Measurements from ENCODE around the gene TYRO3. TPM values are rescaled to one million over a fixed set of nuclear protein-coding genes. Genes with fewer than 3 reads are reported as not detected.
A peak's percentile ranks its signal among the peaks of the same experiment; 100 is the strongest.

Gene TYRO3
- total RNA-seq, 4 donors from 2014 or later = 4.6 to 8.7 (median 7.1) TPM

DNA sequence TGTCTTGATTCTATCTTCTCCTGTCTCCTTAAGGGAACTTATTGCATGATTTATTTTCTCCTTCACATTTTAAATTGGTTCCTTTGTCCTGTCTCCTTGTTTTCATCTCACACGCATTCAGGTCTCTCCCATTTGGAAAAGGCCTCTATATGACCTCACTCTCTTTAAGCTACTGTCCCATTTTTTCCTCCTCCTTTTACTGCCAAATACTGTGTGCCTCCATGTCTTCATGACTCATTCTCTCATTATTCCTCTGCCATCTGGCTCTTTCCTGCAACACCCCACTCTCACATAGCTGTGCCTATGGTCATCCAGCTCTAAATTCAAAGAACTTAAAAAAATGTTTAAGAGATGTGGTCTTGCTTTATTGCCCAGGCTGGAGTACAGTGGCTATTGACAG is 48.0 kb downstream of the TYRO3 start:
- intact Hi-C loops (cut with DNase I) = loop anchor here (5.0 to 10.0 kb wide), 2 partner anchors 55 to 208 kb away; partner anchors contain the start of gene MGA
- 39% methylated on average over 1 of the region's 1 CpG for WGBS
- H3K36me3 ChIP-seq = no peaks in the 10 kb centered on the region
- DNase-seq (ENCODE audit: extremely low spot score) = no peak
- H3K9me3 ChIP-seq = no peaks in the 10 kb centered on the region
- no peaks in the 10 kb centered on the region for H3K27me3 ChIP-seq
- peaks cover 10 to 13% (median 11%) of the 10 kb centered on the region in 4 donors for H3K4me1 ChIP-seq
- no peak overlapping the region for H3K4me3 ChIP-seq
- H3K27ac ChIP-seq (replicated peaks in 1 of 4) = no peak overlapping the region
- TF ChIP-seq, protein P1, sequence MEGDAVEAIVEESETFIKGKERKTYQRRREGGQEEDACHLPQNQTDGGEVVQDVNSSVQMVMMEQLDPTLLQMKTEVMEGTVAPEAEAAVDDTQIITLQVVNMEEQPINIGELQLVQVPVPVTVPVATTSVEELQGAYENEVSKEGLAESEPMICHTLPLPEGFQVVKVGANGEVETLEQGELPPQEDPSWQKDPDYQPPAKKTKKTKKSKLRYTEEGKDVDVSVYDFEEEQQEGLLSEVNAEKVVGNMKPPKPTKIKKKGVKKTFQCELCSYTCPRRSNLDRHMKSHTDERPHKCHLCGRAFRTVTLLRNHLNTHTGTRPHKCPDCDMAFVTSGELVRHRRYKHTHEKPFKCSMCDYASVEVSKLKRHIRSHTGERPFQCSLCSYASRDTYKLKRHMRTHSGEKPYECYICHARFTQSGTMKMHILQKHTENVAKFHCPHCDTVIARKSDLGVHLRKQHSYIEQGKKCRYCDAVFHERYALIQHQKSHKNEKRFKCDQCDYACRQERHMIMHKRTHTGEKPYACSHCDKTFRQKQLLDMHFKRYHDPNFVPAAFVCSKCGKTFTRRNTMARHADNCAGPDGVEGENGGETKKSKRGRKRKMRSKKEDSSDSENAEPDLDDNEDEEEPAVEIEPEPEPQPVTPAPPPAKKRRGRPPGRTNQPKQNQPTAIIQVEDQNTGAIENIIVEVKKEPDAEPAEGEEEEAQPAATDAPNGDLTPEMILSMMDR (IDR thresholded peaks at IDR 0.05) = no peak
- TF ChIP-seq EP300 (IDR thresholded peaks at IDR 0.05) (no peak), POLR2AphosphoS5 (IDR thresholded peaks at IDR 0.05) (no peak), POLR2A (IDR thresholded peaks at IDR 0.05; ENCODE audit: low read depth) (no peak)

DNA sequence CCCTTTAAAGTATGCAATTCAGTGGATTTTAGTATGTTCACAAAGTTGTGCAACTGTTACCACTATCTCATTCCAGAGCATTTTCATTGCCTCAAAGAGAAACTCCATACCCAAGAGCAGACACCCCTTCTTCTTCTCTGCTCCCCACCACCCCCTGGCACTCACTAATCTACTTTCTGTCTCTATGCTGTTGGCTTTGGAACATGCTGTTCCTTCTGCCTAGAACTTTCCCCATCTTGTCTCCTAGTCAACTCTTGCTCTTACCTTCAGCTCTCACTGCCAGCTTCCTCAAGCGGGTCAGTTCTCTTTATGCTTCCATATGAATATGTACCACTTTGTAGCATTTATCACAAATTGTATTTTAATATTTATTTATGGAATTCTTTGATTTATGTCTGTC is 50.1 kb downstream of the TYRO3 start:
- Histone ChIP-seq H3K9me3 (no peaks in the 10 kb centered on the region), H3K4me3 (no peak overlapping the region), H3K4me1 (peaks cover 4 to 8% (median 5%) of the 10 kb centered on the region in 4 donors), H3K27ac (replicated peaks in 1 of 4) (no peak overlapping the region), H3K27me3 (no peaks in the 10 kb centered on the region), H3K36me3 (no peaks in the 10 kb centered on the region)
- DNase-seq (ENCODE audit: extremely low spot score) = no peak
- TF ChIP-seq, protein P1 (IDR thresholded peaks at IDR 0.05) = no peak
- TF ChIP-seq EP300 (IDR thresholded peaks at IDR 0.05) (no peak), POLR2A (IDR thresholded peaks at IDR 0.05; ENCODE audit: low read depth) (no peak), POLR2AphosphoS5 (IDR thresholded peaks at IDR 0.05) (no peak)
- intact Hi-C loops (cut with DNase I) = loop anchor here (5.0 to 10.0 kb wide), 2 partner anchors 53 to 206 kb away; partner anchors contain the start of gene MGA
- WGBS = 89% methylated on average over 1 of the region's 1 CpG

DNA sequence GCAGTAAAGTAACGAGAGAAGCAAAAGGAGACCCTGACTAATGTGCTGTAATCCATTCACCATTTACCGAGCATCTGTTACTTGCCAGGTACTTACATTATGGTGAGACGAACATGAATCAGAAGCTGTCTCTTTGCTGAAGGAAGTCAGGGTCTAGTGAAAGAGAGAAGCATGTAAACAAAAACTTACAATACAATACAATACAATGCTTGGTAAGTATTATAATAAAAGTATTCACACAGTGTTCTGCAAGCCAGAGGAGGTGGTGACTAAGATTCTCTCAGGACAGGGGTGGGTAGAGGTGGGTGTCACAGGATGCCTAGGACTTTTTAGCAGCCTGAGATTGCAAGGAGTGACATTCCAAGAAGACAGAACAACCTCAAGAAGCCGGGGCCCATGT is 51.0 kb downstream of the TYRO3 start:
- WGBS = 74% methylated on average over 4 of the region's 4 CpGs
- intact Hi-C loops (cut with DNase I) = no loop called here

DNA sequence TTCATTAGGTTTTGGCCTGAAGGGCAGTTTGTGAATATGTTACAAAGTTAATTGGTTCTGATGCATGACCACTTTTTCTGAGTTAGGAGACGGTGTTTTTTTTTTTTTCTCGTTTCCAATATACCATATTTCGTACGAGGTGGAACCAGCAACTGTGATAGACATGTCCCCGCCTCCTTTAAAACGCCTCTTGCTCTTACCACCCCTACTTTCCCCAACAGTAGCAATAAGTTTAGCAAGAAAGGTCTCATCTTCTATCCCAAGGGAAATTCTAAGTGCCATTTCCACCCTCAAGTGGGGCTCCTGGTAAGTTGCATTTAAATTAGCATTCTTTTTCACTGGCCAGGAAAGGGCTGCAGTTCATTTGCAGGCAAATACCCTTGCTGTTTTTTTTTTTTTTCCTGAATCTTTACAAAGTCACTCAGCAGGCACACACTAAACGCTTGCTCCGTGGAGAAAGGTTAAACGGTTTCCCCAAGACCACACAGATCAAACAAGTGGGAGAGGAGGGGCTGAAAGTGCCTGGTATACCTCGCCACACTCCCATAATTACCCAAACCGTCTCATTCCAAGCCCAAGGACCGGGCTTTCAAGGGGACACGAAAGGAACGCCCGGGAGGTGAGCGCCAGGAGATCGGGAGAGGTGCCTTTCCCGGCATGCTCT is 61.7 kb downstream of the TYRO3 start:
- H3K4me1 ChIP-seq = peaks cover 15 to 22% (median 20%) of the 10 kb centered on the region in 4 donors
- H3K27me3 ChIP-seq = no peaks in the 10 kb centered on the region
- H3K9me3 ChIP-seq = peaks cover 0 to 3% (median 0%) of the 10 kb centered on the region in 4 donors
- 23% methylated on average over 14 of the region's 18 CpGs for WGBS
- H3K36me3 ChIP-seq = no peaks in the 10 kb centered on the region
- TF ChIP-seq EP300 (IDR thresholded peaks at IDR 0.05) = no peak
- peak overlapping the region; percentile 58 to 80 (median 71) for H3K4me3 ChIP-seq
- H3K27ac ChIP-seq (replicated peaks in 1 of 4) = peak overlapping the region; percentile 80 to 83 (median 82)
- intact Hi-C loops (cut with DNase I) = no loop called here
- DNase-seq (ENCODE audit: extremely low spot score) = no peak

More for the DNA sequence above, 51.0 kb downstream of the TYRO3 start:
- H3K9me3 ChIP-seq = no peaks in the 10 kb centered on the region
- H3K27me3 ChIP-seq = no peaks in the 10 kb centered on the region
- no peak for DNase-seq (ENCODE audit: extremely low spot score)
- H3K4me3 ChIP-seq = no peak overlapping the region
- H3K36me3 ChIP-seq = no peaks in the 10 kb centered on the region
- H3K27ac ChIP-seq (replicated peaks in 1 of 4) = no peak overlapping the region
- no peaks in the 10 kb centered on the region for H3K4me1 ChIP-seq
- TF ChIP-seq POLR2A (IDR thresholded peaks at IDR 0.05; ENCODE audit: low read depth) = no peak
- TF ChIP-seq, protein P1 (IDR thresholded peaks at IDR 0.05) = no peak
- no peak for TF ChIP-seq EP300 (IDR thresholded peaks at IDR 0.05)

DNA sequence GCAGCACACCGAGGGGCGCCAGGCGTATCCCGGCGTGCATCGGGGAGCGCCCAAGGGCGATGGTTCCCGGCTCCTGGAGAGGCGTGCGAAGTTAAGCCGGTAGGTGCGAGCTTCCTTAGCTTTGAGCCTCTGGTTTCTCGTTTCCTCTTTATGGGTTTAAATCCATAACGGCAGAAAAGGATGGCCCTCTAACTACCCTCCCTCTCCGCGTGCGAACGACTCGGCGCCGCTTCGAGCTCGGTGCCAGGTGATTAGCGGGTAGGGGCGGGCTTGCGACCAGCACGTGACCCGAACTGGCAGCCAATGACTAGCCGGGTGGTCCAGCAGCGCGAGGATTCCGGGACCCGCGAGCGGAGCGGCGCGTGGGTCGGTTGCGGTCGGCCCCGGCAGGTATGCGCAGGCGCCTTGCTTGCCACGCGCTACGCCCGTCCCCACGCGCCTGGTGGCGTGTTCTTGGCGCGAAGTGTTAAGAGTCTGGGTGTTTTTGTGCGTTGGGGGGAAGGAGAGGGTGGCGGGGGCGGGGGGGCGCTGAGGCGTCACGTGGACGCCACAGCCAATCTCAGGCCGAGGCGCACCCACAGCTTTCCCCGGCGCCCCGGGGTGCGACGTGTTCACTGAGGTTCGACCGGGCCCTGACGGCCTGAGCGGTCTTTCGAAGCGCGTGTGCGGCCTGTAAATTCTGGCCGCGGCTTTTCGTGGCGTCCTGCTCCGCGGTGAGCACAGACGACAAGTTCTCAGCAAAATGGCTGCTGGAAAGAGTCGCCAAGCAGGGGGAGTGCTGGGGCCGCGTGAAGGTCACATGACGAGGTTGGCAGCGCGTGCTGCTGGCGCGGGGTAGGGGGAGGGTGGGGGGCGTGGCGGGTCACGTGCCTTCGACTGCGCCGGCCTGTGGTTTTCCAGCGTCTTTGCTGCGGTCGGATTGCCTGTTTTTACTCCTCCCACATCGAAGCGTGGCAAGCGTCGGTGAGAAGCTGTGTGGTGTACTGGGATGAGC is 62.5 kb downstream of the TYRO3 start:
- Histone ChIP-seq H3K9me3 (peaks cover 0 to 3% (median 0%) of the 10 kb centered on the region in 4 donors), H3K4me3 (peak overlapping the region; percentile 58 to 80 (median 71))

More for the DNA sequence above, 62.5 kb downstream of the TYRO3 start:
- Histone ChIP-seq H3K27me3 (no peaks in the 10 kb centered on the region), H3K4me1 (peaks cover 15 to 22% (median 20%) of the 10 kb centered on the region in 4 donors), H3K36me3 (no peaks in the 10 kb centered on the region), H3K27ac (replicated peaks in 1 of 4) (peak overlapping the region; percentile 80 to 83 (median 82))
- TF ChIP-seq, protein P1 (IDR thresholded peaks at IDR 0.05) = no peak
- TF ChIP-seq EP300 (IDR thresholded peaks at IDR 0.05) (no peak), POLR2A (IDR thresholded peaks at IDR 0.05; ENCODE audit: low read depth) (no peak), POLR2AphosphoS5 (IDR thresholded peaks at IDR 0.05) (peak; percentile 46 to 51)
- peak; percentile 95 for DNase-seq (ENCODE audit: extremely low spot score)
- intact Hi-C loops (cut with DNase I) = loop anchor here (2.0 kb wide), 1 partner anchor 39 kb away; the partner anchor contains the start of gene MGA
- WGBS = 3% methylated on average over 28 of the region's 104 CpGs

All from esophagus muscularis mucosa (tissue), 4 donors.